GM19324 (cell line): ENCODE measurements around the gene HDAC9.

Source experiments
- ATAC-seq: cut with Tn5 transposase; IDR thresholded peaks from one replicate; pipeline ENCODE4 v1.9.1; 2021; ENCODE audit warnings: mild to moderate bottlenecking, moderate library complexity; ENCODE audit not compliant: unreplicated experiment, low FRiP score

Gene HDAC9

GRCh38 chr7:18577096-18577771 is 81.7 kb downstream of the HDAC9 start:
- no peak for ATAC-seq

- ATAC-seq: no peak
Measured at GRCh38 chr7:18579698-18580097, 84.1 kb downstream of the HDAC9 start.

GRCh38 chr7:18580950-18581349 is 85.4 kb downstream of the HDAC9 start:
- no peak for ATAC-seq

- no peak for ATAC-seq
Measured at GRCh38 chr7:18583305-18583704, 87.8 kb downstream of the HDAC9 start.

GRCh38 chr7:18590241-18590640 is 94.7 kb downstream of the HDAC9 start:
- no peak for ATAC-seq

GRCh38 chr7:18590744-18591340 is 95.3 kb downstream of the HDAC9 start:
- no peak for ATAC-seq

GRCh38 chr7:18593602-18594279 is 98.2 kb downstream of the HDAC9 start:
- no peak for ATAC-seq

- no peak for ATAC-seq
Measured at GRCh38 chr7:18597754-18598153, 102.2 kb downstream of the HDAC9 start.

- no peak for ATAC-seq
Measured at GRCh38 chr7:18607025-18607424, 111.5 kb downstream of the HDAC9 start.

GRCh38 chr7:18610331-18610948 is 114.9 kb downstream of the HDAC9 start:
- ATAC-seq: no peak

GRCh38 chr7:18614841-18615240 is 119.3 kb downstream of the HDAC9 start:
- ATAC-seq: no peak

GRCh38 chr7:18619311-18619710 is 123.8 kb downstream of the HDAC9 start:
- ATAC-seq: no peak

GRCh38 chr7:18623389-18623788 is 127.8 kb downstream of the HDAC9 start:
- ATAC-seq: no peak

GRCh38 chr7:18624459-18624858 is 128.9 kb downstream of the HDAC9 start:
- ATAC-seq: no peak

- no peak for ATAC-seq
Measured at GRCh38 chr7:18626086-18626485, 130.5 kb downstream of the HDAC9 start.

GRCh38 chr7:18626717-18627116 is 131.2 kb downstream of the HDAC9 start:
- no peak for ATAC-seq

GRCh38 chr7:18637516-18637915 is 142.0 kb downstream of the HDAC9 start:
- no peak for ATAC-seq

GRCh38 chr7:18638594-18639452 is 143.3 kb downstream of the HDAC9 start:
- ATAC-seq: no peak

- no peak for ATAC-seq
Measured at GRCh38 chr7:18639711-18640110, 144.2 kb downstream of the HDAC9 start.

GRCh38 chr7:18644981-18645380 is 149.4 kb downstream of the HDAC9 start:
- no peak for ATAC-seq

GRCh38 chr7:18647582-18647981 is 152.0 kb downstream of the HDAC9 start:
- no peak for ATAC-seq
